ENCODE results near the gene PCSK2. TPM values are rescaled to one million over a fixed set of nuclear protein-coding genes. Genes with fewer than 3 reads are reported as not detected.

PCSK2 gene
- polyA plus RNA-seq, 1 experiment = not detected

GRCh38 chr20:17507032-17507431 lies 280.2 kb downstream of the PCSK2 start:
- no peaks in the 10 kb centered on the region; the same call in 1 of the 2 replicates for H3K9me3 ChIP-seq (ENCODE audit: control insufficient read depth, insufficient read depth, low read length)
- POLR2A ChIA-PET = no interaction called here
- CTCF ChIA-PET = interaction anchor here (3.3 kb wide), 1 partner anchor 489 kb away, joined by 44 read pairs; no protein-coding TSS in a partner anchor
- TF ChIP-seq CTCF (IDR thresholded peaks at IDR 0.05; ENCODE audit: low read depth, low read length) = no peak
- no peak overlapping the region for H3K27ac ChIP-seq (ENCODE audit: low read depth, low read length)
- peaks cover 2% of the 10 kb centered on the region for H3K27me3 ChIP-seq (ENCODE audit: control insufficient read depth, insufficient read depth, low read length)
- no peak overlapping the region for H3K4me3 ChIP-seq (ENCODE audit: low read depth, low read length)
- DNase-seq (ENCODE audit: low read depth, low spot score) = no peak

GRCh38 chr20:17507531-17507930 lies 280.7 kb downstream of the PCSK2 start:
- CTCF ChIA-PET = no interaction called here
- Histone ChIP-seq H3K27me3 (ENCODE audit: control insufficient read depth, insufficient read depth, low read length) (peaks cover 2% of the 10 kb centered on the region), H3K4me3 (ENCODE audit: low read depth, low read length) (no peak overlapping the region), H3K27ac (ENCODE audit: low read depth, low read length) (no peak overlapping the region), H3K9me3 (ENCODE audit: control insufficient read depth, insufficient read depth, low read length) (no peaks in the 10 kb centered on the region; the same call in 1 of the 2 replicates)
- DNase-seq (ENCODE audit: low read depth, low spot score) = no peak
- TF ChIP-seq CTCF (IDR thresholded peaks at IDR 0.05; ENCODE audit: low read depth, low read length) = no peak
- POLR2A ChIA-PET = no interaction called here

- TF ChIP-seq CTCF (IDR thresholded peaks at IDR 0.05; ENCODE audit: low read depth, low read length) = no peak
Observed at GRCh38 chr20:17508756-17509155, 281.9 kb downstream of the PCSK2 start.

GRCh38 chr20:17510548-17510947 lies 283.7 kb downstream of the PCSK2 start:
- Histone ChIP-seq H3K9me3 (ENCODE audit: control insufficient read depth, insufficient read depth, low read length) (no peaks in the 10 kb centered on the region; the same call in 1 of the 2 replicates), H3K27me3 (ENCODE audit: control insufficient read depth, insufficient read depth, low read length) (no peaks in the 10 kb centered on the region), H3K27ac (ENCODE audit: low read depth, low read length) (no peak overlapping the region), H3K4me3 (ENCODE audit: low read depth, low read length) (no peak overlapping the region)
- ChIA-PET CTCF (interaction anchor here (1.2 kb wide), 1 partner anchor 708 kb away, joined by 5 read pairs; no protein-coding TSS in a partner anchor), POLR2A (no interaction called here)
- no peak for TF ChIP-seq CTCF (IDR thresholded peaks at IDR 0.05; ENCODE audit: low read depth, low read length)
- DNase-seq (ENCODE audit: low read depth, low spot score) = no peak

More at GRCh38 chr20:17508756-17509155, 281.9 kb downstream of the PCSK2 start:
- Histone ChIP-seq H3K4me3 (ENCODE audit: low read depth, low read length) (no peak overlapping the region), H3K9me3 (ENCODE audit: control insufficient read depth, insufficient read depth, low read length) (no peaks in the 10 kb centered on the region; the same call in 1 of the 2 replicates), H3K27ac (ENCODE audit: low read depth, low read length) (no peak overlapping the region), H3K27me3 (ENCODE audit: control insufficient read depth, insufficient read depth, low read length) (no peaks in the 10 kb centered on the region)
- ChIA-PET CTCF (interaction anchor here (0.6 kb wide), 1 partner anchor 21 kb away, joined by 3 read pairs; no protein-coding TSS in a partner anchor), POLR2A (no interaction called here)
- DNase-seq (ENCODE audit: low read depth, low spot score) = no peak

- no peaks in the 10 kb centered on the region for H3K9me3 ChIP-seq (ENCODE audit: control insufficient read depth, insufficient read depth, low read length)
- no peak for TF ChIP-seq CTCF (IDR thresholded peaks at IDR 0.05; ENCODE audit: low read depth, low read length)
- H3K4me3 ChIP-seq (ENCODE audit: low read depth, low read length) = no peak overlapping the region
- H3K27ac ChIP-seq (ENCODE audit: low read depth, low read length) = no peak overlapping the region
- no peaks in the 10 kb centered on the region for H3K27me3 ChIP-seq (ENCODE audit: control insufficient read depth, insufficient read depth, low read length)
- no peak for DNase-seq (ENCODE audit: low read depth, low spot score)
- POLR2A ChIA-PET = no interaction called here
- CTCF ChIA-PET = interaction anchor here (1.2 kb wide), 1 partner anchor 709 kb away, joined by 5 read pairs; no protein-coding TSS in a partner anchor
Observed at GRCh38 chr20:17511401-17511800, 284.6 kb downstream of the PCSK2 start.
